ENCODE measurements around the gene PTPN14.
"Not testable (repeated sequence)": the region's sequence is repeated elsewhere in the genome, so short reads cannot be mapped to it uniquely, and the experiment has no call there.

Gene PTPN14

GRCh38 chr1:214540324-214540723 lies 11.1 kb downstream of the PTPN14 start:
- peak; percentile 82 for DNase-seq

- no peak for DNase-seq
Observed at GRCh38 chr1:214538496-214538895, 12.9 kb downstream of the PTPN14 start.

- no peak for DNase-seq
Observed at GRCh38 chr1:214537872-214538473, 13.4 kb downstream of the PTPN14 start.

GRCh38 chr1:214537219-214537618 lies 14.2 kb downstream of the PTPN14 start:
- DNase-seq: no peak

- DNase-seq: no peak
Observed at GRCh38 chr1:214532070-214532469, 19.3 kb downstream of the PTPN14 start.

- no peak for DNase-seq
Observed at GRCh38 chr1:214525535-214526019, 25.8 kb downstream of the PTPN14 start.

GRCh38 chr1:214524824-214525223 lies 26.6 kb downstream of the PTPN14 start:
- DNase-seq: no peak

- DNase-seq: no peak
Observed at GRCh38 chr1:214523124-214523824, 28.1 kb downstream of the PTPN14 start.

- not testable (repeated sequence) for DNase-seq
Observed at GRCh38 chr1:214521458-214521857, 29.9 kb downstream of the PTPN14 start.

GRCh38 chr1:214520544-214521165 lies 30.7 kb downstream of the PTPN14 start:
- no peak for DNase-seq

- no peak for DNase-seq
Observed at GRCh38 chr1:214518361-214518760, 33.0 kb downstream of the PTPN14 start.

GRCh38 chr1:214516434-214517326 lies 34.7 kb downstream of the PTPN14 start:
- DNase-seq: no peak

- DNase-seq: no peak
Observed at GRCh38 chr1:214515544-214516433, 35.6 kb downstream of the PTPN14 start.

- DNase-seq: no peak
Observed at GRCh38 chr1:214514819-214515383, 36.5 kb downstream of the PTPN14 start.

GRCh38 chr1:214514032-214514818 lies 37.2 kb downstream of the PTPN14 start:
- no peak for DNase-seq

- DNase-seq: no peak
Observed at GRCh38 chr1:214513394-214513793, 38.0 kb downstream of the PTPN14 start.

- no peak for DNase-seq
Observed at GRCh38 chr1:214511639-214511998, 39.8 kb downstream of the PTPN14 start.

- DNase-seq: no peak
Observed at GRCh38 chr1:214510914-214511638, 40.3 kb downstream of the PTPN14 start.

- no peak for DNase-seq
Observed at GRCh38 chr1:214510477-214510876, 40.9 kb downstream of the PTPN14 start.

GRCh38 chr1:214509622-214510021 lies 41.8 kb downstream of the PTPN14 start:
- not testable (repeated sequence) for DNase-seq
